ENCODE data around the gene LUM. TPM values are rescaled to one million over a fixed set of nuclear protein-coding genes. Genes with fewer than 3 reads are reported as not detected.

Gene LUM
- polyA plus RNA-seq, 3 donors, result not detected

DNA sequence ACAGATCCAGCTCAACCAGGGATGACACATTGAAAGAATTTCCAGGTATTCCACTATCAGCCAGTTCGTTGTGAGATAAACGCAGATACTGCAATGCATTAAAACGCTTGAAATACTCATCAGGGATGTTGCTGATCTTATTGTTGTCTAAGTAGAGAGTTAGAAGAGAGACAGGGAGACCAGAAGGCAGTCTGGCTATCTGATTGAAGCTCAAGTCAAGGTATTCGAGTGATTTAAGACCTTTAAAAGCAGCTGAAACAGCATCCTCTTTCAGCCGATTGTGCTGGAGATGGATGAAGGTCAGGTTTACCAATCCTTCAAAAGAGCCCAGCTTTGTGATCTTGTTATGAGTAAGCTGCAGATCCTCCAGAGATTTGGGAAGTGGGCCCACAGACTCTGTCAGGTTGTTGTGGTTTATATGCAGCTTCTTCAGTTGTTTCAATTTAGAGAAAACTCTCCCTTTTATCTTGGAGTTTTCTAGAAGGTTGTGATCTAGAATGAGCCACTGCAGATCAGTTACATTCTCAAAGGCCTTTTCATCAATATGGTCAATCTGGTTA lies 3.0 kb downstream of the LUM start:
- H3K9ac ChIP-seq (ENCODE audit: insufficient read depth, low read length, poor library complexity, severe bottlenecking), result no peak overlapping the region

GRCh38 chr12:91106283-91106682 lies 5.0 kb downstream of the LUM start:
- Histone ChIP-seq H3K9me3 (replicated peaks in 1 of 2; ENCODE audit: control insufficient read depth in 1 of 2, insufficient read depth in 1 of 2, low read length in 2 of 2) (no peaks in the 10 kb centered on the region), H3K36me3 (replicated peaks in 1 of 2; ENCODE audit: control insufficient read depth in 1 of 2, insufficient read depth in 2 of 2, low read length in 2 of 2) (no peaks in the 10 kb centered on the region), H3K79me2 (ENCODE audit: insufficient read depth, low read length) (no peaks in the 10 kb centered on the region), H4K20me1 (ENCODE audit: insufficient read depth, low read length) (no peaks in the 10 kb centered on the region), H3K4me2 (replicated peaks; ENCODE audit: extremely low read depth, low read length, poor library complexity, severe bottlenecking) (no peak overlapping the region), H3K4me3 (replicated peaks in 1 of 3; ENCODE audit: low read depth in 2 of 3, low read length in 3 of 3) (no peak overlapping the region), H3K4me1 (ENCODE audit: control insufficient read depth in 1 of 2, insufficient read depth in 2 of 2, low read length in 2 of 2) (no peaks in the 10 kb centered on the region), H3K27me3 (ENCODE audit: control insufficient read depth in 2 of 2, insufficient read depth in 2 of 2, low read length in 2 of 2) (no peaks in the 10 kb centered on the region), H3K9ac (ENCODE audit: insufficient read depth, low read length, poor library complexity, severe bottlenecking) (no peak overlapping the region), H3K27ac (ENCODE audit: low read depth in 1 of 2, low read length in 2 of 2) (no peak overlapping the region), H2AFZ (ENCODE audit: insufficient read depth, low read depth, low read length, poor library complexity, severe bottlenecking) (no peak overlapping the region)
- Mint-ChIP-seq H3K9me3 (no peaks in the 10 kb centered on the region), H3K36me3 (no peaks in the 10 kb centered on the region), H3K27me3 (ENCODE audit: low read depth in 3 of 3) (peaks cover 0 to 3% (median 0%) of the 10 kb centered on the region in 3 donors), H3K4me3 (no peak overlapping the region), H3K27ac (no peak overlapping the region), H3K4me1 (no peaks in the 10 kb centered on the region)
- no peak for DNase-seq
- TF ChIP-seq, protein P1, sequence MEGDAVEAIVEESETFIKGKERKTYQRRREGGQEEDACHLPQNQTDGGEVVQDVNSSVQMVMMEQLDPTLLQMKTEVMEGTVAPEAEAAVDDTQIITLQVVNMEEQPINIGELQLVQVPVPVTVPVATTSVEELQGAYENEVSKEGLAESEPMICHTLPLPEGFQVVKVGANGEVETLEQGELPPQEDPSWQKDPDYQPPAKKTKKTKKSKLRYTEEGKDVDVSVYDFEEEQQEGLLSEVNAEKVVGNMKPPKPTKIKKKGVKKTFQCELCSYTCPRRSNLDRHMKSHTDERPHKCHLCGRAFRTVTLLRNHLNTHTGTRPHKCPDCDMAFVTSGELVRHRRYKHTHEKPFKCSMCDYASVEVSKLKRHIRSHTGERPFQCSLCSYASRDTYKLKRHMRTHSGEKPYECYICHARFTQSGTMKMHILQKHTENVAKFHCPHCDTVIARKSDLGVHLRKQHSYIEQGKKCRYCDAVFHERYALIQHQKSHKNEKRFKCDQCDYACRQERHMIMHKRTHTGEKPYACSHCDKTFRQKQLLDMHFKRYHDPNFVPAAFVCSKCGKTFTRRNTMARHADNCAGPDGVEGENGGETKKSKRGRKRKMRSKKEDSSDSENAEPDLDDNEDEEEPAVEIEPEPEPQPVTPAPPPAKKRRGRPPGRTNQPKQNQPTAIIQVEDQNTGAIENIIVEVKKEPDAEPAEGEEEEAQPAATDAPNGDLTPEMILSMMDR (IDR thresholded peaks at IDR 0.05), result no peak
- intact Hi-C loops (cut with micrococcal nuclease), result no loop called here

More for the DNA sequence above, 3.0 kb downstream of the LUM start:
- no peaks in the 10 kb centered on the region for H3K27me3 ChIP-seq (ENCODE audit: control insufficient read depth in 2 of 2, insufficient read depth in 2 of 2, low read length in 2 of 2)
- no peaks in the 10 kb centered on the region for H4K20me1 ChIP-seq (ENCODE audit: insufficient read depth, low read length)
- no peaks in the 10 kb centered on the region for H3K4me1 Mint-ChIP-seq
- H3K4me3 Mint-ChIP-seq, result no peak overlapping the region
- DNase-seq, result no peak
- no peaks in the 10 kb centered on the region for H3K9me3 ChIP-seq (replicated peaks in 1 of 2; ENCODE audit: control insufficient read depth in 1 of 2, insufficient read depth in 1 of 2, low read length in 2 of 2)
- no peak overlapping the region for H3K27ac ChIP-seq (ENCODE audit: low read depth in 1 of 2, low read length in 2 of 2)
- no peak overlapping the region for H2AFZ ChIP-seq (ENCODE audit: insufficient read depth, low read depth, low read length, poor library complexity, severe bottlenecking)
- H3K36me3 Mint-ChIP-seq, result no peaks in the 10 kb centered on the region
- no peak overlapping the region for H3K4me2 ChIP-seq (replicated peaks; ENCODE audit: extremely low read depth, low read length, poor library complexity, severe bottlenecking)
- H3K36me3 ChIP-seq (replicated peaks in 1 of 2; ENCODE audit: control insufficient read depth in 1 of 2, insufficient read depth in 2 of 2, low read length in 2 of 2), result no peaks in the 10 kb centered on the region
- H3K27ac Mint-ChIP-seq, result no peak overlapping the region
- no peaks in the 10 kb centered on the region for H3K9me3 Mint-ChIP-seq
- 96% methylated on average over 4 of the region's 5 CpGs for WGBS (ENCODE audit: insufficient coverage)
- H3K27me3 Mint-ChIP-seq (ENCODE audit: low read depth in 3 of 3), result peaks cover 0 to 3% (median 0%) of the 10 kb centered on the region in 3 donors
- intact Hi-C loops (cut with micrococcal nuclease), result no loop called here
- H3K79me2 ChIP-seq (ENCODE audit: insufficient read depth, low read length), result no peaks in the 10 kb centered on the region
- no peaks in the 10 kb centered on the region for H3K4me1 ChIP-seq (ENCODE audit: control insufficient read depth in 1 of 2, insufficient read depth in 2 of 2, low read length in 2 of 2)
- no peak overlapping the region for H3K4me3 ChIP-seq (replicated peaks in 1 of 3; ENCODE audit: low read depth in 2 of 3, low read length in 3 of 3)
- TF ChIP-seq, protein P1 (IDR thresholded peaks at IDR 0.05), result no peak
